Stimulated activated CD4-positive, alpha-beta T cell treated with anti-CD3 and anti-CD28 coated beads, Interleukin-15, amount 100 ng/mL, for 48 hours (primary cell): ENCODE measurements around the gene ALG1.
A peak's percentile ranks its signal among the peaks of the same experiment; 100 is the strongest.

Experiments
- DNase-seq, 2 donors: peaks; one replicate each; pipeline ENCODE4 v3.0.0-alpha.2; 2020; ENCODE audit warnings: low read depth in 2 of 2

Gene ALG1, protein sequence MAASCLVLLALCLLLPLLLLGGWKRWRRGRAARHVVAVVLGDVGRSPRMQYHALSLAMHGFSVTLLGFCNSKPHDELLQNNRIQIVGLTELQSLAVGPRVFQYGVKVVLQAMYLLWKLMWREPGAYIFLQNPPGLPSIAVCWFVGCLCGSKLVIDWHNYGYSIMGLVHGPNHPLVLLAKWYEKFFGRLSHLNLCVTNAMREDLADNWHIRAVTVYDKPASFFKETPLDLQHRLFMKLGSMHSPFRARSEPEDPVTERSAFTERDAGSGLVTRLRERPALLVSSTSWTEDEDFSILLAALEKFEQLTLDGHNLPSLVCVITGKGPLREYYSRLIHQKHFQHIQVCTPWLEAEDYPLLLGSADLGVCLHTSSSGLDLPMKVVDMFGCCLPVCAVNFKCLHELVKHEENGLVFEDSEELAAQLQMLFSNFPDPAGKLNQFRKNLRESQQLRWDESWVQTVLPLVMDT

DNA sequence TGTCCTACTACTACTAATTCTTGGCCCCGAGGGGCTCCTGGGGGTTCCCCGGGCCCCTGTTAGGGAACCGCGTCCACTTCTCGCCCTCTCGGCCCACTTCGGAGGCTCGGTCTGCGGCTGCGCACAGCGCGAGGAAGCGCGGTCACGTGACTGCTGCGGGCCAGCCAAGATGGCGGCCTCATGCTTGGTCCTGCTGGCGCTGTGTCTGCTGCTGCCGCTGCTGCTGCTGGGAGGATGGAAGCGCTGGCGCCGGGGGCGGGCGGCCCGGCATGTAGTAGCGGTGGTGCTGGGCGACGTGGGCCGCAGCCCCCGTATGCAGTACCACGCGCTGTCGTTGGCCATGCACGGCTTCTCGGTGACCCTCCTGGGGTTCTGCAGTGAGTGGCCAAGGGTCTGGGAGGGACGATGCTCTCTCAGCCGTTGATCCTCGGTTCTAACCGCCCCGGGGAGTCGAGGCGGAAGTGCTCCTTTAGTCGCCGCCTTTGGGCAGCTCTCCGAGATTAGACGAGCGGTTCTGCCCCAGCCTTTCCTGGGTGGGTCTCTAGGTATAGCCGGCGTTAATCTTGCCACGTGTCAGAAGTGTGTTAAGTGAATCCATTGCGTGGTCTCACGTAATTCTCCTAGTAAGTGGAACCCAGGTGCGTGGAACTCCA, at the start of gene ALG1:
Gene ALG1, plus strand, starts transcription at position 163 of the 653 bp plus-strand sequence. Its CDS starts 7 bp downstream, at position 170.
- peak; percentile 73 to 87 for DNase-seq

DNA sequence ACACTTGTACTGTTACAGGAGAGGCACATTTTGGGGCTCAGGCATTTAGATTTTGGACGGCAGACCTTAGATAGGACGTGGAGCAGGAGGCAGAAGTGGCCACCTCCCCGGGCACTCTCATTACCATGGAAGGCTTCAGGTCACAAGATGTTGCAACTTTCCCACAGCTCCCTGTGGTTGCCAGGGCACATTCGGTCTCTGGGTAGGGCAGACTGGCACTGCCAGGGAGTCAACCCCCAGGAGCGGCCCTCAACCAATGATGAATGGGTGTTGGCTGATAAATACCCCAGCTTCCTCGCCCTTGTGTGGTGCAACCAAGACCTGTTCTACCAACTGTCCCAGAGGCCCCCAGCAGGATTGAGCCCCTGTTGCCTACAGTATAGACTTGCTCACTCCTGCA, 49.1 kb upstream of the ALG1 start:
- no peak for DNase-seq

DNA sequence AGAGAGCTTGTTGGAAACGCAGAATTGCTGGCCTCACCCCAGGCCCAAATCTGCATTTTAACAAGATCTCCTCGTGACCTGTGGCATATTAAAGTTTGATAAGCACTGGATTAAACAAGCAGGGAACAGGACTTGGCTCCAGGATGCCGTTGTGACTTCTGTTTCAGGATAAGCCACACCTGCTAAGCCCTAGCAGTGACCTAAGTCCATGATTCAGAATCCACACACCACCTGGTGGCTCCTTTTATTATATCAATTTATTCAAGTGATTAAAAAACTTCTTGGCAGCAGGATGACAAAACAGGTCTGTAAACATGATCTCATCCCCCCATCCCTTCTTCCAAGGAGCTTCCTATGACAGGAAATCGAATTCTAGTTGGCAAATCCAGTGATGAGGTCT, 47.0 kb upstream of the ALG1 start:
- no peak for DNase-seq

DNA sequence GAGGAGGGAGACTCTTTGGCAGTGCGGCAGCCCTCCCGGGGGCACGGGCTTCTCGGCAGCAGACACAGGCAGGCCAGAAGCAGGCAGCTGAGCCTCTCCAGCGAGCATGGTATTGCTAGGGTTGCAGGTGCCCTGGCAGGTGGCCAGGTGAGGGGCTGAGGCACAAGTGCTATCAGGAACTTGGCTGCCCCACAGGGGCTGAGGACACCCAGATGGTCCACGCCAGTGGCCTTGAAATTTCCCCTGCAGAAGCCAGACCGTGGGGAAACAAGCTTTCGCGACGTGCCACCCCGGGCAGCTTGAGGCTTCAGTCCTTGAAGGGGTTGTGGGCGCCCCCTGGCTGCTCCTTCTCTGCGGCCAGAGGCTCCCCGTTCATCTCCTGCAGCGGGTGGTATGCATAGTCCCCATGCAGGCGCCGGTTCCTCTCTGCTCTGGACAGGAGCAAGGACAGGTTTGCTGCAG, 46.4 kb upstream of the ALG1 start:
- DNase-seq, result no peak

DNA sequence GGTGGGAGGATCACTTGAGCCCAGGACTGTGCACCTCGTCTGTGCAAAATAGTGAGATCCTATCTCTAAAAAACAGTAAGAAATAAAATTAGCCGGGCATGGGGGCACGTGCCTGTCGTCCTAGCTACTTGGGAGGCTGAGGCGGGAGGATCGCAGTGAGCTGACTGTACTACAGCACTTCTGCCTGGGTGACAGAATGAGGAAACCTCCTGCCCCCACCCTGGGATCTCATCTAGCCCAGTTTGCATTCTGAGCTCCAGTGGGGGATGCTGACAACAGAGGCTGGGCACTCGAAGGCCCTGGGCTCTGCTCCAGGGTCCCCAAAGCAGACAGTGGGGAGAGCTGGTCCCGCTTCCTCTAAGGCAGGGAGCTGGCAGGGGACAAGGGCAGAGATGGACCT, 45.0 kb upstream of the ALG1 start:
- DNase-seq, result no peak

DNA sequence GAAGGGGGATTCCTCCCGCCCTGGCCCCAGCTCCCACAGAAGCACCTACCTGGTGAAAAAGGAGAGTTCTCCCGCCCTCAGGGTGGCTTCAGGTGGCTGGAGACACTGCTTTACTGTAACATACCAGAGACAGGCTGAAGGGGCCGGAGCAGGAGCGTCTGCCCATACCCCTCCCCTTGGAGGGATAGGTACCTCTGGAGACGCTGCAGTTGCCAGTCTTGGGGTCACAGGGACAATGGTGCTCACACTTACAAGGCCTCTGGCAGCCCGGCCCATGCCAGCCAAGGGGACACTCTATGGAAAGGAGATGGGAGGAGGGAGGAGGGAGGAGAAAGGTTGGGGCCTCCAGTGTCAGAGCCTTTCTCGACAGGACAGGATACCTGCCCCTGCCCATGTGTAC, 44.6 kb upstream of the ALG1 start:
- no peak for DNase-seq

DNA sequence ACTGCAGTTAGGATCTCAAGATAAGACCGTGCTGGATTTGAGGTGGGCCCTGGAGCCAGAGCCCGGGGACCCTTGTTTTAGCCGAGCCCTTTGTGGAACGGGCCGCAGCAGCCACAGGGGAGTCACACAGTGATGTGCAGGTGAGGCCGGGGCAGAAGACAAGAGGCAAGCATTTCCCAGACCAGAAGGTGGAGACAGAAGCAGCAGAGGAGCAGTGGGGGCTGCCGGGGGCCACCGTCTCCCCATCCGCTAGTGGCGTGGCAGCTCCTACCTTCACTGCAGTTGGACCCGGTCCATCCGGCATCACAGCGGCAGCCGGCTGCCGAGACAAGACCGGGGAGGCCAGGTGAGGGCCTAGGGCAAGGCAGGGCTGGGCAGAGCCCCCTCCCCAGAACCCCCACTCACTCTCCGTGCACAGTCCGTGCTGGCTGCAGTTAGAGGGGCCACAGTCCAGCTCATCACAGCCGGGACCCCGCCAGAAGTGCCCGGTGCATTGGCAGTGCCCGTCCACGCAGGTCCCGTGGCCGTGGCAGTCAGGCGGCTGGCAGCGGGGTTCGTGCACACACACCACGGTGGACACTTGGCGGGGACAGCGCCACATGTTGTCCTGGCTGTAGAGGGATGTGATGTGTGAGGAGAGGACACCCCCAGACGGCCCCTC, 43.9 kb upstream of the ALG1 start:
- no peak for DNase-seq

DNA sequence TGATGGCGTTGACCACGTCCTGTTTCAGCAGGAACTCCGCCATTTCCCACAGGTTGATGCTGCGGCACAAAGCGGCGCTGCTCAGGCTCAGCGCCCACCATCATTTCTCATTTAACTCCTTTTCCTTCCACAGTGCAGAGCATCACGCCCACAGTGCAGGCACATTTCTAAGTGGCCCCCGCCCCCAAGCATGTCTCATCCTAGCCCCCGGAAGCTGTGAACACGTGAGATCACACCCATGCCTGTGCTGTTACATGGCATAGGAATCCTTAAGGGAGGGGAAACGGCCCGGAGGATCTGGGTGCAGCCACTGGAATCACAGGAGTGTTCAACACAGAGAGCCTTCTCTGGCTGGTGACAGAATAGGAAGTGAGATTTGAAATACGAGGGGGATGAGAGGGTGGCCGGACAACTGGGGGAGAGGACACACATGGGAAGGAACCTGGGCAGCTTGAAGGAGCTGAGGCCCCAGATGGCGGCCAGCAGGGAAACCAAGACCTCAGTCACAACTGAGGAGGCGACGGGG, 42.6 kb upstream of the ALG1 start:
- DNase-seq, result no peak

DNA sequence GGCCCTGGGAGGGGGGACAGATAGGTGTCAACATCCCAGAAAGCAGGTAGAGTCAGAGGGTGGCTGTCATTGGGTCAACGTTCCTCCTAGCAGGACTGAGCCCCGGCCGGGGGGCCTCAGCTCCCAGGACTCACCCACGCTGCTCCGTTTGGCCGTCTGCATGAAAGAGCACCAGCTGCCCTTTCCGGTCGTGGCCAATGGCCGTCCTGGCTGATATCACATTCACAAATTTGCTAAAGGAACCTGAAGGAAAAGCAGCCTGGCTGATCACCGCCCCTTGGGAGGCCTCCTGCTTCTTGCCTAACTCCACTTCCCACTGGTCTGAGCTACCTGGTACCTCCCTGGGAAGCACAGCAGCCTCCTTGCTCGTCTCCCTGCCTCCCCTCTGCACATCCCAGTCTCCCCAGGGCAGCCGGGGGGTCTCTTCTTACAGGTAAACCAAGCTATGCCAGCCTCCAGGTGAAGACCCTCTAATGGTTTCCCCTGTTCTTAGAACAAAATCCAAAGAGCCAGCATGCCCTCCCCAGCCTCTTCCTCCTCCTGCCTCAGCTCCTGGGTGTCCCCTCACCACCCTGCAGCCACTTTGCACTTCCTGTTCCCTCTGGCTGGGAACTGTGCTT, 41.3 kb upstream of the ALG1 start:
- no peak for DNase-seq

DNA sequence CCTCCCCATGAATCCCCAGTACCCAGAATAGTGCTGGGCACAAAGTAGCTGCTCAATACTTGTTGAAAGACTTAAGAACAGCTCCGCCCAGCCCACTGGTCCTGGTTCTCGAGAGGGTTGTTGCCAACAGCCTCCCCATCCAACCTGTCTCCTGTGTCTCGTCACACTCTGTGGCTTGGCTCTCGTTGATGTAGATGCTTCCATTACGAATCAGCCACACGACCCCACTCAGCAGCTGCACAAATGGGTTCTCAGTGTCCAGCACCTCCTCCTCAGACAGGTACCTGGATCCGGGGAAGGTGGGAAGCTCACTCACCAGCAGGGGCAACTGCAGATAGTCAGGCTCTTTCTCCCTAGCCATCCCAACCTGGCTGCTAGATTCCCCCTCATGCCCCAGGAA, 40.0 kb upstream of the ALG1 start:
- DNase-seq, result no peak

DNA sequence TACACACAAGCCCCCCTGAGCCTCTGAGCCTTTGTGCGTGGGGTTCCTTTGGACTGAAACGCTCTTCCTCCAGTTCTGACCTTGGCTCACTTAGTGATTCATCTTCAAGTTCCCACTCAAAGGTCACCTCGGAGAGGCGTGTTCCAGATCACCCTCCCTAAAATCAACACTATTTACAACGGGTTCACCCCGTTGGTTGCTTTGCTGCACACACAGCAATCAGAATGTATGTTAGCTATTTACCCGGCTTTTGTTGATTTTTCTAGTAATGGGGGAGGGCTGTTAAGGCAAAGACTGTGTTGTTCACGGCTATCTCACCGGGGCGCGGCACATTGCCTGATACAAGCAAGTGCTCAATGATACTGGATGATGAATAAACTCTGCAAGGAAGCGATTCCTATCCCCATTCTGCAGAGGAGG, 38.9 kb upstream of the ALG1 start:
- DNase-seq, result no peak

DNA sequence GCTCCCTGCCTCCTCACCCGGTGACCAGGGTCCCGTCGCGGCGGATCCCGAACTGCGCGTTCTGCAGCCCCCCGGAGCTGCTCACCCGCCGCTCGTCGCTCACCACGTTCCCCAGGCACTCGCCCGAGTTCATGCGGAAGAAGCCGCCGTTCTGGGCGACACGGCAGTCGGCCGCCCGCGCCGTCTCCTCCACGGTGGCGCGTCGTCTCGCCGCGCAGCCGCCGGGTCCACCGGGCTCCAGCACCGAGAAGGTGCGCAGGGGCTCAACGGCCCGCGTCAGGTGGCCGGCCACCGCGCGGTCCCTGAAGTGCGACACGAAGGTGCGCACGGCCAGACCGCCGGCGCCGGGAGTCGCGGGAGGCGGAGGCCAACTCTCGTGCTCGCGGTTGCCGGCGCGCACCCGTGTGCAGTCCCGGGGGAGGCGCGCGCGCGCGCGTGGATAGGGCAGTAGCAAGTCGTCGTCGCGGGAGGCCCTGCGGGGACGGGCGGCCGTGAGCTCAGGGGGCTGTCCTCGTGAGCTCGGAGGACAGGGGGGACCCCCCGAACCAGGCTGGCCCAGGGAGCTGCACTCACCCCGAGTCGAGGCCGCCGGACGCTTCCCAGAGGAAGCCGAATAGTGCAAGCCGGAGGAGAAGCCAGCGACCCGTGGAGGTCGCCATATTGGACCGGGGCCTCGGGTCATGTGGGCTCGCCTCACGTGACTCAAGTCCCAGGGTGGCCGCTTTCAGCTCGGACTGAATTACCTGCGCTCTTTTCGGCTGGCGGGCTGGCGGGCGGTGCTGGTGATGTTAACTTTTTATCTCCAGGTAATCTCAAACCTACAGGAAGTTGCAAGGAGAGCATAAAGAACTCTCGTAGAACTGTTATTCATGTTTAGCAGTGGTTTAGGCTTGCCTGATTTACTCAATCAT, 38.1 kb upstream of the ALG1 start, which contains the start of gene NAGPA:
Gene NAGPA, minus strand, starts transcription at position 680 of the 911 bp plus-strand sequence. Its CDS starts 21 bp downstream, at position 659.
- DNase-seq, result peak; percentile 66 to 75

DNA sequence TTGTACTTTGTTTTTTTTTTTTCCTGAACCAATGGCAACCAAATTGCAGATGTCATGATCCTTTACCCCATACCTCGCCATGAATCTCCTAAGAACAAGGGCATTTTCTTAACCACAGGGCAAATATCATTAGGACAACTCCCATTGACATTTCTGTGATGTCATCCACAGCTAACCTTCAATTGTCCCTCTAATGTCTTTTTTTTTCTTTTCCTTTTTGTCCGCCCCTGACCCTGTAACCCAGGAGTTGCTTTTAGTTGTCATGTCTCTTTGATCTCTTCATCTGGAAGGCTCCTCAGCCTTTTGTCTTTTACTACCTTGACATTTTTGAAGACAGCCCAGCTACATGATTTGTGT, 37.5 kb upstream of the ALG1 start:
- DNase-seq, result no peak

DNA sequence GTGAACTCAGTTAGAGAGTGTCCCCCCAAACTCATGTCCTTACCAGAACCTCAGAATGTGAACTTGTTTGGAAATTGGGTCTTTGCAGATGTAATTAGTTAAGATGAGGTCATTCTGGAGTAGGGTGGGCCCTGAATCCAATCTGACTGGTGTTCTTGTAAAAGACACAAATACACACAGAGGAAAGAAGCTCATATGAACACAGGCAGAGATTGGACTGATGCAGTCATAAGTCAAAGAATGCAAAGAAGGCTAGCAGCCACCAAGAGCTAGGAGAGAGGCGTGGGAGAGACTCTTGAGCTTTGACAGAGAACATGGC, 35.8 kb upstream of the ALG1 start:
- no peak for DNase-seq

DNA sequence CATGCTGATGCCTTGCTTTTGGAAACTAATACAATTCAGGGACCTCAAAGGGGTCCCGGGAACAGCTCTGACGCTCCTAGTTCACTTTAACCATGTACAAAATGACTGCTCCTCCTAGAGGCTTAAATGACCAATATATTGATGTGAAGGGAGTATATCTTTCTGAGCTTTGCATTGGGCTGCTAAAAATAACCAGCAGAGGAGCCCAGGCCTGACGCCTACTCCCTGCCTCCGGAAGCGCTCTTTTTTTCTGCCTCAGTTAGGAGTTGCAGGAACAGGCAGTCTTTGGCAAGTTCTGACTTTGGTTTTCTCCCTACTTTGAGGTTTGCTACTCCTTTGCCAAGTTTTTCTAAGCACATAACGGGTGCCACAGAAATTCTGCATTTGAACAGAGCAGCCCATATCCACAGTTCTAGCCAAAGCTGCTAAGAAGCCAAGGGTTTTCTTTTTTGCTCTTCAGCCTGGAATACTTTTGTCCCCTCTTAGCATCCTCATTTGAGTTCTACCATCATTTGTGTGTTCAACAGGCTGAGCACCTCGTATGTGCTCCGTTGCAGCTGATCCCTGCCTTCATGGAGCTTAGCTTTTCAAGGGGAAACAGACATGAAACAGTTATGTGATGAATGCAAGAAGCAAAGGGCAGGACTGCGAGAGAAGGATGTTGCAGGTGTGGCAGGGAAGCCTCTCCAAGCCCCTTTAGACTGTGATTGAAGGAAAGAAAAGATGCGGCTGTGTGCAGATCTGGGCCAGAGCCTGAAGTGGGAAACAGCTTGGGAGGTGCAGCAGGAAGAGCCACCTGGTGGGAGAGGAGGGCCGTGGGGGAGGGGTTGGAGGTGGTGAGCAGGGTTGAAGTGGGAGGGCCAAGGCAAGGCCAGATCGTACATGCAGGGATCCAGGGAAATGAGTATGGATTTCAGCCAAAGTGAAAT, 35.2 kb upstream of the ALG1 start:
- DNase-seq, result no peak

DNA sequence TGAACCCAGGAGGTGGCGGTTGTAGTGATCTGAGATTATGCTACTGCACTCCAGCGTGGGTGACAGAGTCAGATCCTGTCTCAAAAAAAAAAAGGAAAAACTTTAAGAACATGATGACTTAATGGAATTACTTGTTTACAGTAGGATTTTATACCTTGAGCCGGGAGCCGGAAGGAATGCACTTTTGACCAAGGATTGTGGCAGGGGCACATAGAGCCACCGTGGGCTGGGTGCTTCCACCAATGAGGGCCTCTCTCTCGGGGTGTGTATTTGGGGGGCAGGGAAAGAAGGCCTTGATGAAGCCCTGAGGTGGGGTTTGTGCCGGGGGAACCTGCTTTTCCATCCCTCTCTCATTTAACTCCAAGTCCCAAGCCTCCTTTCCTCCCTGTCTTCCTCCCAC, 31.2 kb upstream of the ALG1 start:
- no peak for DNase-seq

DNA sequence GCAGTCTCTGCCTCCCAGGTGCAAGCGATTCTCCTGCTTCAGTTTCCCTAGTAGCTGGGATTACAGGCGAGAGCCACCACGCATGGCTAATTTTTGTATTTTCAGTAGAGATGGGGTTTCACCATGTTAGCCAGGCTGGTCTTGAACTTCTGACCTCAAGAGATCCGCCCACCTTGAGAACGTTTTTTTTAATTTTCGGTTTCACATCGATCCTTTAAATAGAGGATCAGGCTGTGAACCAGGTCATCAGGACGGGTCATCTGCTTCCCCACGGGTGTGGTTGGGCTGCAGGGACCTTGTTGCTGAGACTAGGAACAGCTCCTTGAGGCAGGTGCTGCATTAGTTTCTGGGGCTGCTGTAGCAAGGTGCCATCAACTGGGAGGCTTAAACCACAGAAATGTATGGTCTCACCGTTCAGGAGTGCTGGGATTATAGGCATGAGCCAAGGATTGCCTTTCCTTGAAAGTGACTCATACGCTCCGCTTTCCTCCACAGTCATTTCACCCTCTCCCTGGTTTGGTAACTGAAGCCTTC, 30.0 kb upstream of the ALG1 start:
- DNase-seq, result no peak

DNA sequence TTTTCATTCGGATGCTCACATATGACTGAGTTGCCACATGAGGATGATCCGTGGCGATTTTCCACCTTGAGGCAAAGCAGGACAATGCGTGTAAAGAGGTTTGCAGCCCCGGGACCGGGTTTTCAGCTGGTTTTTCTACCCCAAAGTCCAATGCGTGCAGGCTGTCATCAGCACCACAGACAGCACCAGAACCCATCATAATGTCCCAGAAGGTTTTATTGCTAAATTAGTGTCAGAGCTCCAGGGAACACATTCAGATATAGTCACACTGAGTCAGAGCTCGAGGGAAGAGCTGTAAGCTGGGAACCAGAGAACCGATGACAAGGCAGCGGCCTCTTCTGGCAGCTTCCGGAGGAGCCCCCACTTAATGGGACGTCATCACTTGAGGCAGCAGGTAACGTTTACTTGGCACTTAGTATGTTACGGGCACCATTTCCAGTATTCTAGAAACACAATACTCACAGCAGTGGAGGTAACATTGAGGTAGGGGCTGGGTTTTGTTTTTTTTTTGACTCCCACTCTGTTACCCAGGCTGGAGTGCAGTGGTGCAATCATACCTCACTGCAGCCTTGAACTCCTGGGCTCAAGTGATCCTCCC, 29.0 kb upstream of the ALG1 start:
- no peak for DNase-seq

DNA sequence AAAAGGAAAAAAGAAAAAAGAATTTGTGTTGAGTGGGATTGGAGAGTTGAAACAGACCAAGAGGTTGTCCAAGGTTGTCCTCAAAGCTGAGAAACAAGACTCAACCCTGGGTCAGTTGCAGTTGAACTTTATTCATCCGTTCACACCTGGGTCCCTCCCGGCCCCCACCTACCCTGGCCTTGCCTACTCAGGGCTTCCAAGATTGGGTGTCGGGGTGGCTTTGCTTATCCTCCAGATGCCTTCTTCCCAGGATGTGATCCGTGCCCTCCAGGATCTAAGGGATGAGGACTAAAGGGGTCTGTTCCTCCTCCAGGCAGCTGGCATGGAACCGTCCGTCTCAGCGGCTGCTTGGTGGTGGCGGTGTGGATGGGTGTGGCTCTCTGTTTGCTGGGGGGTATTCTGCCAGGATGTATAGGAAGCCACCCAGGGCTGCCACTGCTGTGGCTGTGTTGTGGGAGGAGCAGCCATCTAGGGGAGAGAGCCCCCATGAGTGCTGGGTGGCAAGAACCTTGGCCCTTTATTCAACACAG, 27.6 kb upstream of the ALG1 start:
- no peak for DNase-seq
